GM12878 (cell line): ENCODE data around the gene TMPRSS11B. TPM values are rescaled to one million over a fixed set of nuclear protein-coding genes. Genes with fewer than 3 reads are reported as not detected.

ENCODE experiments used
- ASH2L ChIP-seq: fragments of 300-600, 200-600 bp; sonication (generic); IDR thresholded peaks from 2 replicates; pipeline ENCODE4 v1.6.1; 2017; ENCODE audit warnings: low read depth, mild to moderate bottlenecking, borderline replicate concordance
- CHD4 ChIP-seq: fragments of 200-600 bp; sonication (generic); IDR thresholded peaks from 2 replicates; pipeline ENCODE4 v1.6.1; 2016; ENCODE audit warnings: mild to moderate bottlenecking
- CREM ChIP-seq: IDR thresholded peaks from 2 replicates; pipeline ENCODE4 v1.6.1; 2014; ENCODE audit warnings: antibody characterized with exemption, low read depth
- EED ChIP-seq: sonication (generic); IDR thresholded peaks from 2 replicates; pipeline ENCODE4 v1.6.1; 2016; ENCODE audit warnings: antibody characterized with exemption, low read depth
- ESRRA ChIP-seq: IDR thresholded peaks from 2 replicates; pipeline ENCODE4 v1.6.1; 2012; ENCODE audit warnings: mild to moderate bottlenecking, low read length, improper control_type of control experiment
- ETV6 ChIP-seq, 2 experiments: fragments of 450-650 bp in 1 of 2; IDR thresholded peaks in 1 of 2; conservative IDR thresholded peaks in 1 of 2; 2 replicates each; pipeline ENCODE4 v1.6.1; 2014; ENCODE audit warnings: antibody characterized with exemption in 1 of 2, borderline replicate concordance in 1 of 2, low read depth in 1 of 2, mild to moderate bottlenecking in 1 of 2, moderate library complexity in 1 of 2
- GATAD2B ChIP-seq: fragments of 450-650 bp; conservative IDR thresholded peaks from 2 replicates; pipeline ENCODE4 v1.6.1; 2017; ENCODE audit warnings: low read depth, mild to moderate bottlenecking, moderate library complexity
- JUND ChIP-seq: IDR thresholded peaks from 2 replicates; pipeline ENCODE4 v1.6.1; 2012; ENCODE audit warnings: low read depth, mild to moderate bottlenecking, low read length, improper control_type of control experiment, moderate library complexity
- LARP7 ChIP-seq: fragments of 450-650 bp; IDR thresholded peaks from 2 replicates; pipeline ENCODE4 v1.6.1; 2017; ENCODE audit warnings: mild to moderate bottlenecking
- MEF2A ChIP-seq: IDR thresholded peaks from 2 replicates; pipeline ENCODE4 v1.6.1; 2011; ENCODE audit warnings: low read depth, mild to moderate bottlenecking, low read length, moderate library complexity; ENCODE audit not compliant: insufficient read depth
- NFYA ChIP-seq: IDR thresholded peaks from 2 replicates; pipeline ENCODE4 v1.6.1; 2011; ENCODE audit warnings: low read depth, mild to moderate bottlenecking, low read length, improper control_type of control experiment, borderline replicate concordance
- NR2C2 ChIP-seq: IDR thresholded peaks from 2 replicates; pipeline ENCODE4 v1.6.1; 2011; ENCODE audit warnings: borderline replicate concordance, low read depth; ENCODE audit not compliant: control insufficient read depth, insufficient read length
- PAX8 ChIP-seq: fragments of 450-650 bp; IDR thresholded peaks from 2 replicates; pipeline ENCODE4 v1.6.1; 2017; ENCODE audit warnings: mild to moderate bottlenecking, moderate library complexity
- RAD51 ChIP-seq: fragments of 450-650 bp; IDR thresholded peaks from 2 replicates; pipeline ENCODE4 v1.6.1; 2016; ENCODE audit warnings: moderate library complexity, mild to moderate bottlenecking, inconsistent platforms
- SMAD1 ChIP-seq: fragments of 450-650 bp; IDR thresholded peaks from 2 replicates; pipeline ENCODE4 v1.6.1; 2018; ENCODE audit warnings: mild to moderate bottlenecking, low read depth; ENCODE audit not compliant: partially characterized antibody
- SMC3 ChIP-seq: IDR thresholded peaks from 2 replicates; pipeline ENCODE4 v1.6.1; 2011; ENCODE audit warnings: low read length, improper control_type of control experiment, borderline replicate concordance
- SPI1 ChIP-seq: IDR thresholded peaks from 2 replicates; pipeline ENCODE4 v1.6.1; 2011; ENCODE audit warnings: low read depth, mild to moderate bottlenecking, low read length, moderate library complexity, borderline replicate concordance; ENCODE audit not compliant: insufficient read depth
- SUZ12 ChIP-seq: fragments of 200-600 bp; sonication (generic); IDR thresholded peaks from one replicate; pipeline ENCODE4 v1.6.1; 2018; ENCODE audit warnings: antibody characterized with exemption, mild to moderate bottlenecking; ENCODE audit not compliant: unreplicated experiment
- TCF7 ChIP-seq: IDR thresholded peaks from 2 replicates; pipeline ENCODE4 v1.6.1; 2014; ENCODE audit warnings: antibody characterized with exemption, borderline replicate concordance
- ZNF217 ChIP-seq: fragments of 450-650 bp; IDR thresholded peaks from 2 replicates; pipeline ENCODE4 v1.6.1; 2017; ENCODE audit warnings: antibody characterized with exemption, mild to moderate bottlenecking
- ZNF24 ChIP-seq: fragments of 450-650 bp; IDR thresholded peaks from 2 replicates; pipeline ENCODE4 v1.6.1; 2017; ENCODE audit warnings: antibody characterized with exemption, mild to moderate bottlenecking
- ZNF274 ChIP-seq: IDR thresholded peaks from one replicate; pipeline ENCODE4 v1.8.0; 2011; ENCODE audit not compliant: insufficient read length, insufficient read depth
- ZNF384 ChIP-seq: IDR thresholded peaks from 2 replicates; pipeline ENCODE4 v1.6.1; 2012; ENCODE audit warnings: low read depth, mild to moderate bottlenecking, low read length, improper control_type of control experiment, borderline replicate concordance
- polyA plus RNA-seq, 11 experiments: library from polyadenylated mRNA; depleted of rRNA in 4 of 11; unstranded in 6 of 11; stranded (reverse) in 5 of 11; fragments of >200 nt; fragmentation: Nextera tagmentation in 4 of 11; fragmentation: Illumina TruSeq in 1 of 11; extraction: Ambion mirVana in 4 of 11; extraction: Trizol in 1 of 11; gene quantifications; 1 replicate in 1 of 11; 2 replicates in 10 of 11; pipeline versions ENCODE4 v1.2.1 to v1.2.3, GENCODE V29; 2011 to 2016; ENCODE audit warnings: inconsistent platforms in 2 of 11, missing spikeins in 2 of 11, low read depth in 1 of 11
- total RNA-seq, 4 experiments: library from RNA; depleted of rRNA in 3 of 4; stranded (reverse); fragments of >200 nt in 3 of 4; fragmentation: Illumina TruSeq in 1 of 4; extraction: Trizol in 1 of 4; gene quantifications; 2 replicates each; pipeline versions ENCODE4 v1.2.1 to v1.2.3, GENCODE V29; 2013 to 2021
- TF ChIP-seq, protein P1 (sequence below): fragments of 450-650 bp; IDR thresholded peaks from 2 replicates; pipeline ENCODE4 v1.6.1; 2017; ENCODE audit warnings: mild to moderate bottlenecking, moderate library complexity
- TF ChIP-seq, protein P2 (sequence below): fragments of 450-650 bp; IDR thresholded peaks from 2 replicates; pipeline ENCODE4 v1.6.1; 2016; ENCODE audit warnings: mild to moderate bottlenecking
- TF ChIP-seq, protein P3 (sequence below): fragments of 450-650 bp; IDR thresholded peaks from 2 replicates; pipeline ENCODE4 v1.6.1; 2017; ENCODE audit warnings: antibody characterized with exemption, mild to moderate bottlenecking, moderate library complexity

Gene TMPRSS11B
- total and polyA plus RNA-seq, 10 of the 15 experiments (the other 5 are each of a cell fraction or from before 2014, with no cell fraction given), result not detected

DNA sequence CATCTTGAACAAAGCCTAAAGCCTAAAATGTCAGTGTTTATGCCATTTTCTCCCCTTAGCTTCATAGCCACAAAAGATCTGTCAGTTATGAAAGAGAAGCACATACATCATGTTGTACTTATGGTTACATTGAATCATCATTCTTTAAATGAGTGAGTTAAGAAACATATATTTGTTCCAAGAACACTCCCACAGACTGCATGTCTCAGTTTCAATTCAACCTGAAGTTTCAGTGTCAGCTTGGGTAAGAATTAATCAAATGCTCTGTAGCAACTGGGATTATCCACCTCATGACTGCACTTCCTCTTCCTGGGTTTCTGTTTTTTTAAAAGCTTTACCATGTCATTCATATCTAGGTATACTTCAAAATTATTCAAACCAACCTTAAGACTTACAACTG, 3.9 kb upstream of the TMPRSS11B start (continued):
- no peak for TF ChIP-seq ASH2L
- TF ChIP-seq ZNF217, result no peak
- TF ChIP-seq, protein P1, sequence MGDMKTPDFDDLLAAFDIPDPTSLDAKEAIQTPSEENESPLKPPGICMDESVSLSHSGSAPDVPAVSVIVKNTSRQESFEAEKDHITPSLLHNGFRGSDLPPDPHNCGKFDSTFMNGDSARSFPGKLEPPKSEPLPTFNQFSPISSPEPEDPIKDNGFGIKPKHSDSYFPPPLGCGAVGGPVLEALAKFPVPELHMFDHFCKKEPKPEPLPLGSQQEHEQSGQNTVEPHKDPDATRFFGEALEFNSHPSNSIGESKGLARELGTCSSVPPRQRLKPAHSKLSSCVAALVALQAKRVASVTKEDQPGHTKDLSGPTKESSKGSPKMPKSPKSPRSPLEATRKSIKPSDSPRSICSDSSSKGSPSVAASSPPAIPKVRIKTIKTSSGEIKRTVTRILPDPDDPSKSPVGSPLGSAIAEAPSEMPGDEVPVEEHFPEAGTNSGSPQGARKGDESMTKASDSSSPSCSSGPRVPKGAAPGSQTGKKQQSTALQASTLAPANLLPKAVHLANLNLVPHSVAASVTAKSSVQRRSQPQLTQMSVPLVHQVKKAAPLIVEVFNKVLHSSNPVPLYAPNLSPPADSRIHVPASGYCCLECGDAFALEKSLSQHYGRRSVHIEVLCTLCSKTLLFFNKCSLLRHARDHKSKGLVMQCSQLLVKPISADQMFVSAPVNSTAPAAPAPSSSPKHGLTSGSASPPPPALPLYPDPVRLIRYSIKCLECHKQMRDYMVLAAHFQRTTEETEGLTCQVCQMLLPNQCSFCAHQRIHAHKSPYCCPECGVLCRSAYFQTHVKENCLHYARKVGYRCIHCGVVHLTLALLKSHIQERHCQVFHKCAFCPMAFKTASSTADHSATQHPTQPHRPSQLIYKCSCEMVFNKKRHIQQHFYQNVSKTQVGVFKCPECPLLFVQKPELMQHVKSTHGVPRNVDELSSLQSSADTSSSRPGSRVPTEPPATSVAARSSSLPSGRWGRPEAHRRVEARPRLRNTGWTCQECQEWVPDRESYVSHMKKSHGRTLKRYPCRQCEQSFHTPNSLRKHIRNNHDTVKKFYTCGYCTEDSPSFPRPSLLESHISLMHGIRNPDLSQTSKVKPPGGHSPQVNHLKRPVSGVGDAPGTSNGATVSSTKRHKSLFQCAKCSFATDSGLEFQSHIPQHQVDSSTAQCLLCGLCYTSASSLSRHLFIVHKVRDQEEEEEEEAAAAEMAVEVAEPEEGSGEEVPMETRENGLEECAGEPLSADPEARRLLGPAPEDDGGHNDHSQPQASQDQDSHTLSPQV, result no peak
- TF ChIP-seq JUND, result no peak
- TF ChIP-seq, protein P2, sequence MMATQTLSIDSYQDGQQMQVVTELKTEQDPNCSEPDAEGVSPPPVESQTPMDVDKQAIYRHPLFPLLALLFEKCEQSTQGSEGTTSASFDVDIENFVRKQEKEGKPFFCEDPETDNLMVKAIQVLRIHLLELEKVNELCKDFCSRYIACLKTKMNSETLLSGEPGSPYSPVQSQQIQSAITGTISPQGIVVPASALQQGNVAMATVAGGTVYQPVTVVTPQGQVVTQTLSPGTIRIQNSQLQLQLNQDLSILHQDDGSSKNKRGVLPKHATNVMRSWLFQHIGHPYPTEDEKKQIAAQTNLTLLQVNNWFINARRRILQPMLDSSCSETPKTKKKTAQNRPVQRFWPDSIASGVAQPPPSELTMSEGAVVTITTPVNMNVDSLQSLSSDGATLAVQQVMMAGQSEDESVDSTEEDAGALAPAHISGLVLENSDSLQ, result peak; percentile 68
- TF ChIP-seq ZNF384, result peak; percentile 10; the same call in 1 of the 2 replicates
- peak; percentile 39; the same call in 1 of the 2 replicates for TF ChIP-seq EED
- TF ChIP-seq, protein P3, sequence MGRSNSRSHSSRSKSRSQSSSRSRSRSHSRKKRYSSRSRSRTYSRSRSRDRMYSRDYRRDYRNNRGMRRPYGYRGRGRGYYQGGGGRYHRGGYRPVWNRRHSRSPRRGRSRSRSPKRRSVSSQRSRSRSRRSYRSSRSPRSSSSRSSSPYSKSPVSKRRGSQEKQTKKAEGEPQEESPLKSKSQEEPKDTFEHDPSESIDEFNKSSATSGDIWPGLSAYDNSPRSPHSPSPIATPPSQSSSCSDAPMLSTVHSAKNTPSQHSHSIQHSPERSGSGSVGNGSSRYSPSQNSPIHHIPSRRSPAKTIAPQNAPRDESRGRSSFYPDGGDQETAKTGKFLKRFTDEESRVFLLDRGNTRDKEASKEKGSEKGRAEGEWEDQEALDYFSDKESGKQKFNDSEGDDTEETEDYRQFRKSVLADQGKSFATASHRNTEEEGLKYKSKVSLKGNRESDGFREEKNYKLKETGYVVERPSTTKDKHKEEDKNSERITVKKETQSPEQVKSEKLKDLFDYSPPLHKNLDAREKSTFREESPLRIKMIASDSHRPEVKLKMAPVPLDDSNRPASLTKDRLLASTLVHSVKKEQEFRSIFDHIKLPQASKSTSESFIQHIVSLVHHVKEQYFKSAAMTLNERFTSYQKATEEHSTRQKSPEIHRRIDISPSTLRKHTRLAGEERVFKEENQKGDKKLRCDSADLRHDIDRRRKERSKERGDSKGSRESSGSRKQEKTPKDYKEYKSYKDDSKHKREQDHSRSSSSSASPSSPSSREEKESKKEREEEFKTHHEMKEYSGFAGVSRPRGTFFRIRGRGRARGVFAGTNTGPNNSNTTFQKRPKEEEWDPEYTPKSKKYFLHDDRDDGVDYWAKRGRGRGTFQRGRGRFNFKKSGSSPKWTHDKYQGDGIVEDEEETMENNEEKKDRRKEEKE, result no peak
- TF ChIP-seq ZNF274, result no peak
- TF ChIP-seq PAX8, result no peak
- no peak for TF ChIP-seq SMAD1
- TF ChIP-seq MEF2A, result no peak
- TF ChIP-seq SUZ12, result no peak
- peak; percentile 75 for TF ChIP-seq SPI1
- no peak for TF ChIP-seq NFYA
- TF ChIP-seq NR2C2, result no peak
- TF ChIP-seq RAD51, result no peak
- TF ChIP-seq ETV6 (conservative IDR thresholded peaks at IDR 0.05 in 1 of 2, IDR thresholded peaks at IDR 0.05 in 1 of 2; ENCODE audit: borderline replicate concordance in 1 of 2, low read depth in 1 of 2), result peak in 1 of 2 experiments; percentile 52; a peak in 1 of 4 replicates
- TF ChIP-seq SMC3, result no peak
- TF ChIP-seq CHD4, result no peak
- TF ChIP-seq ZNF24, result no peak
- TF ChIP-seq TCF7, result no peak
- no peak for TF ChIP-seq GATAD2B
- no peak for TF ChIP-seq ESRRA
- TF ChIP-seq CREM, result peak; percentile 61; the same call in 1 of the 2 replicates
- TF ChIP-seq LARP7, result no peak
